HG03354 (cell line): ENCODE measurements around the gene CTTNBP2.

Experiments
- ATAC-seq: cut with Tn5 transposase; IDR thresholded peaks from one replicate; pipeline ENCODE4 v1.9.1; 2021; ENCODE audit warnings: mild to moderate bottlenecking; ENCODE audit not compliant: unreplicated experiment, poor library complexity, severe bottlenecking

Gene CTTNBP2

GRCh38 chr7:117793521-117793920 lies 79.7 kb downstream of the CTTNBP2 start:
- ATAC-seq: no peak

DNA sequence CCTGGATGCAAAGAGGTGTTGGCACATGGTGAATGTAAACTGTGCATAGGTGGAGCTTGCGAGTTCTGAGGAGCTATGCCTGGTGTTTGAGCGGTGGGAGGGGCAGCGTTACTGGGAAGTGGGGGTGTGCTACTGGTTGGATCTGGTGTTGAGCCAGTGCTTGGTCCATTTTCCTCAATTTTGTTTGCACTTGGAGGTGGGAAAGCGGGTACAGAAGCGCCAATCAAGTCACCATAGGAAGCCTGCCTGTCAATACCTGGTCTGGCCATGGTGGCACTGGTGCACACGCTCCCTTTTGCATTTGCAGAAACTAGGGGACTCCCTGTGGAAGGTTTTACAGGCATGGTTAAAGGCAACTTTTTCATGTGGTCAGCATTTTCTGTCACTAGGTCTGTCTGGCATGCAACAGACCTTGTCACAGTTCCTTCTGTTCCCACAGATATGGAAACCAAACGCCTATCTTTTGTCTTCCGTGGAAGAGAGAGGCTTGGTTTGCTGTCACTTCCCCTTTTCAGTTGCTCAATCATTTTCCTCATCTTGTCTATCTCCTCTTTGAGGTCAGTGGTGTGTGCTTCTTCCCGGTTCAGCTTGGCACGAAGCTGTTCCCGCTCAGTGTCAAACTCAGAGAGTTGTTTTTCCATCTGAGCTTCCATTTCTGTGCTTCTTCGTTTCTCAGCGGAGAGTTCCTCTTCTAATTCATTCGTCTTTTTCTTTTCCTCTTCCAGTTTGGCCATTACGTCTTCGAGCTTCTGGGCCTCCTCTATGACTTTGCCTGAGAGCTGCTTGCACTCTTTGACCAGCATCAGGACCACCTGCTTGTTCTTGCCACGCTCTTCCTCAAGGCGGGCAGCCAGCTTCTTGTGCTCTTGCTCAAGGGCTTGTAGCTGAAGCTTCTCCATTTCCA lies 81.1 kb downstream of the CTTNBP2 start:
- peak; percentile 73 for ATAC-seq

DNA sequence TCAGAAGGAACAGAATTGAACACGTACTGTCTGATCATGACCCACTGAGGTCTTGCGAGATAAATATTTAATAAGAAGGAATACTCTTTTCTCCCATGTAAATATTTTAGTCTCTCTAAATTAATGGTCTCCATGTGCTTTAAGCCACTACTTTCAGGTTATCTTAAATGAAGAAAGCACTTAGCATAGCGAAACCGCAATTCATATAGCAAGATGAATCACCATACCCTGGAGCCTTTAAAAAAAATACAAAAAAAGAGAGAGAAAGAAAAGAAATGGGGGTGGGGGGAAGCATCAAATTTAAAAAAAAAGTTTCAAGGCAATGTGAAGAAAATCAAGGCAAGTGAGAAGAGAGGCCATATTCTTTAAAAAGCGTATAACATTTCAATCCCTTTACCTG lies 82.5 kb downstream of the CTTNBP2 start:
- no peak for ATAC-seq

DNA sequence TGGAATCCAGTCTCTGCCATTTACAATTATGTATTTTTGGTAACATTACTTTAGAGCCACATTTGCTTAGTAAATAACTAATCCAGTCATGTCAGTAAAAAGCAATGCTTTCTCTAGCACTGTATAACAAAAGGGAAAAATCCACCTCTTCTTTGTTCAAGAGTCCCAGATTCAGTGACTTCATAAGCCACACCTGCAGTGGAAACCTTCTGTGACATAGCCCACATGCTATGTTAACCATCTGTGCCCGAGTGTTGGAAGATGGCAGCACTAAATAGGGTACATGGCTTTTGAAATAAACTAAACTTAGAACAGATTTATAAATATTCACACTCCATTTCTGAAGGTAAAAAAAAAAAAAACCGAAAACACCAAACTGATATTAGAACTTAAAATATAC lies 83.0 kb downstream of the CTTNBP2 start:
- no peak for ATAC-seq

DNA sequence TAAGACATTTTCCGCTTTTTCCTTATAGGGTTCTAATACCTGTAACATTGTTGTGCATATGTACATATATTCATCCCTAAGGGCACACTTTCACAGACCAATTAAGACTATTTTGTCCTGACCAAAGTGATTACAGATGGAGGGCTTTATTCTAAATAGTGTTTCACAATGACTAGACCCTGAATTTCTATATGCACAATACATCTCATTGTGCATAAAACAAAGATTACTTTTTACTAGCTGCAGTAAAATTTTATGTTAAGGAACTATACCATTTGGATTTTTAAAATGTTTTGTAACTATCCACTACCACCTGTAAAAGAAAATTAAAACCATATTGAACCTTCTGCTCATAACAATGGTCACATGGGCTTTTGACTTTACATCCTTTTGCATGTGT lies 87.8 kb downstream of the CTTNBP2 start:
- ATAC-seq: no peak

DNA sequence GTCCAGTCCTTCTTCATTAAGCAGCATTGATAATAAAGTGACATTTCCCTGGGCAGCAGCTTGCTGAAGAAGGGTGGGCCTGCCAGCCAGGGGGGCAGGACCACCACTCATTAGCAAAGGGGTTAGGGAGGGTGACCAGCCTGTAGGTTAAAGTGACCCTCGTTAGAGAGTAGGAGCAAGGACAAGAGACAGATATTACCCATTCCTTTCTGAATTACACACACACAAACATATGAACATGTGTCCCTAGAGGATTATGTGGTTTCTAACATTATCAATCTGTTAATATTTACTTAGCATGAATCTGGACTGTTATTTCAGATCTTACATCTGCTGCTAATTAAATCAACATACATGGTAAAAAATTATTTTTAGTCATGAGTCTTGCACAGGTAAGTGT lies 88.9 kb downstream of the CTTNBP2 start:
- peak; percentile 49 for ATAC-seq

DNA sequence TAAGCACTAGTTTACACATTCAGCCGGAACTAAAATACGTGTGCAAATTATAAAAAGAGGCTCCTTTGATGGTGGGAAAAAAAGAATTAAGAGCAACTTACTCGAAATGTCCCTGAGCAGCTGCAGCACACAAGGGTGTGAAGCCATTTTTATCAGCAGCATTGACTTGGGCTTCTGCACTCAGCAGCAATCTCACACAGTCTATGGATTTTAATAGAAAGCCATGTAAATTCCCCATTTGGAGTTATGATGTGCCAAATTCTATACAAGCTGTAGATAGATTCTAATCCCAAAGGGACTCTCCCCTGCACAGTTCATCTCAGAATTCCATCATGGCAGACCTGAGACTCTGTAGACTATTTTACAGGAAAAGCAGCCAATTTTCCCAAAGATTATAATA lies 90.5 kb downstream of the CTTNBP2 start:
- ATAC-seq: no peak

- no peak for ATAC-seq
Observed at GRCh38 chr7:117781707-117782106, 91.5 kb downstream of the CTTNBP2 start.

- ATAC-seq: peak; percentile 87
Observed at GRCh38 chr7:117780832-117781231, 92.4 kb downstream of the CTTNBP2 start.

DNA sequence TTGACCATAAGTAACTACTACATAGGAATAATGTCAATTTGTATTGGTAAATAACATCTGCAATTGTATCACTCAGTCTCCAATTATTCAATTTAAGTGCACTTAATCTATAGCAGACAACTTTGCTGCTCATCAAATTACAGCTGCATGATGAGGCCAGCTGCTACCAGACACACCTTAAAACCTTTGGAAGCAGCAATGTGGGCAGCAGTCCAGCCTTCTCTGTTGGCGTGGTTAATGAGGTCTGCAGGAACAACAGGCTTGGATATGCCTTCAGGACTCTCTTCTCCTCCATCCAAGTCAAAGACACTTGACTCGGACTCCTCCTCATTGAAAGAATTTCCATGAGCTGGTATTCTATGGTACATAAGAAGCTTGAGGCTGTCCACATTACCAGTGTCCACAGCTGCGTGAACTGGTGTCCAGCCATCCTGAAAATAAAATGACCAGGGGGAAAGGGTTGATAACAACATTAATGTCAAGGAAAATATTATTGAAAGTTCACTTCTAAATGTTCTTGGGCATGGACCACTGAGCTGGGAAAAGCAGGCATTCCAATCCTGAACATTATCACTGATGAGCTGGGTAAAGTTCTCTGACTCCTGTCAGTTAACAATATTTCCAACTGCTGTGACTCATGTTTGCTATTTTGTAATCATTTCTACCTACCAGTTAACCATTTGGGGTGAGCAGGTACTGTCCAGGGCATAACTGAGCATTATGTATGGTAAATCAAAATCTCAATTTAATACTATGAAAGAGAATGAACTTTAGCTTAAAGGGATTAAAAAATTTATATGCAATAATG lies 95.7 kb downstream of the CTTNBP2 start:
- no peak for ATAC-seq

- no peak for ATAC-seq
Observed at GRCh38 chr7:117776224-117776623, 97.0 kb downstream of the CTTNBP2 start.

- ATAC-seq: no peak
Observed at GRCh38 chr7:117775801-117776200, 97.4 kb downstream of the CTTNBP2 start.

GRCh38 chr7:117774943-117775342 lies 98.3 kb downstream of the CTTNBP2 start:
- no peak for ATAC-seq

DNA sequence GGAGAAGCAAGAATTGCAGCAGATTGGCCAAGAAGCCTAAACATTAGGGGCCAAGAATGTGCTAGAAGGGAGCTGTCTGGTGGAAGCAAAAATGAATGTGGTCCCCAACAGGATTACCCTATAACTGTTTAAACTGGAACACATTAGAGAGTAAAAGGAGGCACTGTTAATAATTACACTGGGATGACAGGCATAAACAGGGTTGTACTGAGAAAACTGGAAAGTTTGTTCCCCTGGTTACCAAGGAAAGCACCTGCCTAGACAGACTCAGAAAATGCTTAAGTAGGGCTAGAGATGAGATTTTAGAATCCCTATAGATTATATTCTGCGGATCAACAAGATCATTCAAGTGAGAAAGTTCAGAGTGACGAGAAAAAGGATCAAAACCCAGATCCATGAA lies 100.8 kb downstream of the CTTNBP2 start:
- ATAC-seq: peak; percentile 58

DNA sequence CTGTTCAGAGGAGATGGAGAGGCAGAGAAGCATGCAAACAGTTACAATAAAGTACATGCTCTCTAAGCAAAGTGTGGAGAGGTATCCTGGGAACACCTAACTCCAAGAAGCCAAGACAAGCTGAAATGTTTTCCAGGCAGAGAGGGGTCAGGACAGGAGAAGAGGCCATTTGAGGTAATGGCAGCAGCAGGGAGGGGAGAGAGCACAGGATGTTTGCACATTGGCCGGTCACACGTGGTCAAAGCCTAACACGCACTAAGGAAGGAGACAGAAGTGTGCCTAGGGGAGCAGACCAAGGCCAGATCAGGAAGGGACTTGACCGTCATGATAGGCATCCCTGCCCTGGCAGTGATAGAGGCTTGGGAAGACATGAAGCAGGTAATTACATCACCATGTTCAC lies 101.5 kb downstream of the CTTNBP2 start:
- no peak for ATAC-seq

DNA sequence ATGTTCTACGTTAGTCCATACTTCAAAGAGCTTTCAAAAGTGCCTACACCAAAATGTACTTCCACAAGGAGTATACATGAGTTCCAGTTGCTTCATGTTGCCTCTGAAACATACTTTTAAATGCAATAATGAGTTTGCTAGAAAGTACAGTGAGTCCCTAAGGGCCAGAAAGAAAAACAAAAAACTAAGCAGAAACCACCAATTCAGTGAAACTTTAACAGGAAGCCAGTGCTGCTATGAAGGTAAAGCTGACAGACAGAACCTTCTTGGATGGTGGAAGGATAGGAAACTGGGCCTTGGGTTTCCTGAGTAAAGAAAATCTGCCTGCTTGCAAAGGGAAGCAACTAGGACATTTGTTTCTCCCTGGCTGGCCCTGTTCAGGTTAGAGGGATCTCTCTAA lies 104.2 kb downstream of the CTTNBP2 start:
- ATAC-seq: no peak

GRCh38 chr7:117767951-117768350 lies 105.3 kb downstream of the CTTNBP2 start:
- ATAC-seq: no peak

GRCh38 chr7:117766913-117767312 lies 106.3 kb downstream of the CTTNBP2 start:
- no peak for ATAC-seq

DNA sequence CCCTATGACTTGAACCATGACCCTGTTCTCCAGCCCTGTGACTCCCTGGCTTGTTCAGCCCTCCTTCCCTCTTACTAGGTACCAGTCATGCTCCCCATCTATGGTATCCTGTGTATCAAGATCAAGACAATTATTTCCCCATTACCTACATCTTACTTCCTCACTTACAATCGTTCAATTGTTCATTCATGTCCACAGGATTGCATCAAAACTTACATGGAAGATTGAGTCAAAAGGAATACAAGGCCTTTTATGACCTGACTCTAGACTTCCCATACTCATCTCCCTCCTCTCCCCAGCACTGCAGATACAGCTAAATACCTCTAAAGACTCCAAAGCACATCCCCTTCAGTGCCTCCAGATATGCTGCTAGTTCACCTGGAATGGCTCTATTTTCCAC lies 109.2 kb downstream of the CTTNBP2 start:
- ATAC-seq: no peak

DNA sequence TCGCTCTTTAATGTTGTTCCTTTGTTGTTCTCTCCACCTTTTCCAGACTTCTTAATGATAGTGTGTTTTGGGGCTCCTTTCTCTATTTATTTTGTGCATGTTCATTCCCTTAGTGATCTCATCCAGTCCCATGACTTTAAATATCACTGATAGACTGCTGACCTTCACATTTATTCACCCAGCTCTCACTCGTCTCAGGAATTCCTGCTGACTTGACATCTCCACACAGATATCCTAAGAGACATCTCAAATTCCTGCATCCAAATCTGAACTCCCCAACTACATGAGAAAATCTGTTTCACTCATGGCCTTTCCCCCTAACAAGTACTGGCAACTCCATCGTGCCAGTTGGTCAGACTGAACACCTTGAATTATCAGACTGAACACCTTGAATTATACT lies 111.2 kb downstream of the CTTNBP2 start:
- ATAC-seq: no peak
